HG02973 (cell line): ENCODE data around the gene OTOF.

Experiments used
- ATAC-seq: cut with Tn5 transposase; IDR thresholded peaks from one replicate; pipeline ENCODE4 v1.9.1; 2021; ENCODE audit warnings: moderate library complexity; ENCODE audit not compliant: unreplicated experiment

The OTOF gene

GRCh38 chr2:26454561-26455001, 23.3 kb downstream of the OTOF start:
- no peak for ATAC-seq

GRCh38 chr2:26453421-26454329, 24.2 kb downstream of the OTOF start:
- no peak for ATAC-seq

- ATAC-seq: no peak
Observed at GRCh38 chr2:26451700-26452099, 26.2 kb downstream of the OTOF start.

GRCh38 chr2:26450031-26450635, 27.8 kb downstream of the OTOF start:
- ATAC-seq: no peak

GRCh38 chr2:26449278-26450030, 28.5 kb downstream of the OTOF start:
- no peak for ATAC-seq

- ATAC-seq: no peak
Observed at GRCh38 chr2:26448651-26449050, 29.3 kb downstream of the OTOF start.

- ATAC-seq: no peak
Observed at GRCh38 chr2:26444236-26444635, 33.7 kb downstream of the OTOF start.

GRCh38 chr2:26442707-26443106, 35.2 kb downstream of the OTOF start:
- ATAC-seq: no peak

- ATAC-seq: no peak
Observed at GRCh38 chr2:26442301-26442700, 35.6 kb downstream of the OTOF start.

- no peak for ATAC-seq
Observed at GRCh38 chr2:26438926-26439325, 39.0 kb downstream of the OTOF start.

GRCh38 chr2:26438526-26438925, 39.4 kb downstream of the OTOF start:
- no peak for ATAC-seq

- ATAC-seq: no peak
Observed at GRCh38 chr2:26435106-26435505, 42.8 kb downstream of the OTOF start.

- ATAC-seq: no peak
Observed at GRCh38 chr2:26432859-26433258, 45.1 kb downstream of the OTOF start.

GRCh38 chr2:26432363-26432762, 45.6 kb downstream of the OTOF start:
- no peak for ATAC-seq

- no peak for ATAC-seq
Observed at GRCh38 chr2:26430826-26431225, 47.1 kb downstream of the OTOF start.

GRCh38 chr2:26429779-26430578, 47.9 kb downstream of the OTOF start:
- no peak for ATAC-seq

- ATAC-seq: no peak
Observed at GRCh38 chr2:26428846-26429245, 49.1 kb downstream of the OTOF start.

- ATAC-seq: no peak
Observed at GRCh38 chr2:26424221-26424620, 53.7 kb downstream of the OTOF start.

- ATAC-seq: no peak
Observed at GRCh38 chr2:26423750-26424149, 54.2 kb downstream of the OTOF start.

- no peak for ATAC-seq
Observed at GRCh38 chr2:26422947-26423629, 54.8 kb downstream of the OTOF start.
